WTC11 (cell line): Measurements from ENCODE around the gene CAD. TPM values are rescaled to one million over a fixed set of nuclear protein-coding genes. Genes with fewer than 3 reads are reported as not detected.

Experiments used
- AR ChIP-seq: fragments of 250-450 bp; sonication (Bioruptor Pico); IDR thresholded peaks from 2 replicates; pipeline ENCODE4 v1.9.0; 2021; ENCODE audit warnings: mild to moderate bottlenecking
- CREM ChIP-seq: sonication (generic); formaldehyde crosslinking; IDR thresholded peaks from 2 replicates; pipeline ENCODE4 v1.8.1; 2022; ENCODE audit warnings: mild to moderate bottlenecking, missing genetic modification reagents, moderate library complexity
- E2F5 ChIP-seq: sonication (generic); formaldehyde crosslinking; IDR thresholded peaks from 2 replicates; pipeline ENCODE4 v1.8.1; 2022; ENCODE audit warnings: mild to moderate bottlenecking, moderate library complexity, missing genetic modification reagents
- FOXP1 ChIP-seq: sonication (generic); formaldehyde crosslinking; IDR thresholded peaks from 2 replicates; pipeline ENCODE4 v1.8.0; 2022; ENCODE audit warnings: missing genetic modification reagents, mild to moderate bottlenecking, moderate library complexity, borderline replicate concordance
- FOXP4 ChIP-seq: sonication (generic); formaldehyde crosslinking; IDR thresholded peaks from 2 replicates; pipeline ENCODE4 v1.8.0; 2022; ENCODE audit warnings: mild to moderate bottlenecking, missing genetic modification reagents
- IRF1 ChIP-seq: sonication (generic); formaldehyde crosslinking; IDR thresholded peaks from 2 replicates; pipeline ENCODE4 v1.8.0; 2023; ENCODE audit warnings: missing genetic modification reagents
- JAZF1 ChIP-seq: fragments of 250-450 bp; sonication (Bioruptor Pico); IDR thresholded peaks from 2 replicates; pipeline ENCODE4 v1.9.0; 2021; ENCODE audit warnings: moderate library complexity, mild to moderate bottlenecking, inconsistent platforms
- JUN ChIP-seq: sonication (generic); formaldehyde crosslinking; IDR thresholded peaks from 2 replicates; pipeline ENCODE4 v1.8.0; 2023; ENCODE audit warnings: mild to moderate bottlenecking, missing genetic modification reagents
- MAX ChIP-seq: sonication (generic); formaldehyde crosslinking; IDR thresholded peaks from 2 replicates; pipeline ENCODE4 v1.8.0; 2022; ENCODE audit warnings: mild to moderate bottlenecking, missing genetic modification reagents
- MLX ChIP-seq: sonication (generic); formaldehyde crosslinking; IDR thresholded peaks from 2 replicates; pipeline ENCODE4 v1.8.1; 2023; ENCODE audit warnings: mild to moderate bottlenecking, missing genetic modification reagents, moderate library complexity
- NR1H2 ChIP-seq: sonication (generic); formaldehyde crosslinking; IDR thresholded peaks from 2 replicates; pipeline ENCODE4 v1.9.0; 2021; ENCODE audit warnings: mild to moderate bottlenecking, moderate library complexity, missing genetic modification reagents
- NR3C1 ChIP-seq: sonication (generic); formaldehyde crosslinking; conservative IDR thresholded peaks from 2 replicates; pipeline ENCODE4 v1.8.1; 2023; ENCODE audit warnings: low read depth, mild to moderate bottlenecking, missing genetic modification reagents
- OVOL2 ChIP-seq: fragments of 250-450 bp; sonication (Bioruptor Pico); IDR thresholded peaks from 2 replicates; pipeline ENCODE4 v1.9.0; 2021; ENCODE audit warnings: mild to moderate bottlenecking, borderline replicate concordance
- PRDM15 ChIP-seq: sonication (generic); formaldehyde crosslinking; IDR thresholded peaks from 2 replicates; pipeline ENCODE4 v1.8.0; 2022; ENCODE audit warnings: missing genetic modification reagents
- SMAD4 ChIP-seq: sonication (generic); formaldehyde crosslinking; IDR thresholded peaks from 2 replicates; pipeline ENCODE4 v1.8.0; 2022; ENCODE audit warnings: mild to moderate bottlenecking, missing genetic modification reagents
- SP1 ChIP-seq: sonication (generic); formaldehyde crosslinking; conservative IDR thresholded peaks from 2 replicates; pipeline ENCODE4 v1.8.1; 2022; ENCODE audit warnings: missing genetic modification reagents
- TP53 ChIP-seq: sonication (generic); formaldehyde crosslinking; IDR thresholded peaks from 2 replicates; pipeline ENCODE4 v1.8.1; 2023; ENCODE audit warnings: mild to moderate bottlenecking, missing genetic modification reagents
- USF1 ChIP-seq: sonication (generic); formaldehyde crosslinking; IDR thresholded peaks from 2 replicates; pipeline ENCODE4 v1.8.0; 2022; ENCODE audit warnings: mild to moderate bottlenecking, missing genetic modification reagents
- USF2 ChIP-seq: sonication (generic); formaldehyde crosslinking; IDR thresholded peaks from 2 replicates; pipeline ENCODE4 v1.8.1; 2023; ENCODE audit warnings: mild to moderate bottlenecking, missing genetic modification reagents, moderate library complexity
- ZNF121 ChIP-seq: sonication (generic); formaldehyde crosslinking; IDR thresholded peaks from 2 replicates; pipeline ENCODE4 v1.8.0; 2023; ENCODE audit warnings: missing genetic modification reagents
- ZNF281 ChIP-seq: sonication (generic); formaldehyde crosslinking; IDR thresholded peaks from 2 replicates; pipeline ENCODE4 v1.8.0; 2023; ENCODE audit warnings: mild to moderate bottlenecking, missing genetic modification reagents
- total RNA-seq: library from RNA; stranded (reverse); gene quantifications from 3 replicates; pipeline ENCODE4 v1.2.3, GENCODE V29; 2021

CAD gene
- total RNA-seq, 1 experiment from 2014 or later, result 178 TPM

GRCh38 chr2:27217173-27218121 is at the start of gene CAD (continued):
- TF ChIP-seq ZNF281 (peak; percentile 90; the same call in 1 of the 2 replicates), IRF1 (peak; percentile 38; the same call in 1 of the 2 replicates), CREM (CRISPR knock-in tag) (peak; percentile 85), NR3C1 (CRISPR knock-in tag) (no peak), MLX (0 out of 2 replicates have a peak, but pooled peaks have one; percentile 71), MAX (CRISPR knock-in tag) (peak; percentile 99), E2F5 (CRISPR knock-in tag) (peak; percentile 95), TP53 (CRISPR knock-in tag) (peak; percentile 95), JUN (CRISPR knock-in tag) (peak; percentile 89), NR1H2 (CRISPR knock-in tag) (no peak; the same call in 1 of the 2 replicates), PRDM15 (CRISPR knock-in tag) (0 out of 2 replicates have a peak, but pooled peaks have one; percentile 28), OVOL2 (CRISPR knock-in tag) (no peak), USF1 (CRISPR knock-in tag) (peak; percentile 93), JAZF1 (CRISPR knock-in tag) (no peak), FOXP4 (peak; percentile 91), AR (CRISPR knock-in tag) (no peak), FOXP1 (peak; percentile 95), ZNF121 (peak; percentile 16; the same call in 1 of the 2 replicates), SP1 (CRISPR knock-in tag) (peak; percentile 86), USF2 (peak; percentile 91), SMAD4 (peak; percentile 56; the same call in 1 of the 2 replicates)
